HepG2 (cell line): Measurements from ENCODE around the gene SYTL5. TPM values are rescaled to one million over a fixed set of nuclear protein-coding genes. Genes with fewer than 3 reads are reported as not detected.

Experiments used
- KAT8 ChIP-seq: IDR thresholded peaks from 2 replicates; pipeline ENCODE4 v1.6.1; 2016; ENCODE audit warnings: missing genetic modification reagents, missing compliant biosample characterization
- MLLT10 ChIP-seq: sonication (generic); formaldehyde crosslinking; IDR thresholded peaks from 2 replicates; pipeline ENCODE4 v1.4.0; 2020; ENCODE audit warnings: missing genetic modification reagents
- MTA1 ChIP-seq: sonication (generic); formaldehyde crosslinking; IDR thresholded peaks from 2 replicates; pipeline ENCODE4 v1.4.0; 2020; ENCODE audit warnings: missing genetic modification reagents, mild to moderate bottlenecking, borderline replicate concordance
- PITX1 ChIP-seq: sonication (generic); formaldehyde crosslinking; IDR thresholded peaks from 2 replicates; pipeline ENCODE4 v1.5.1; 2020; ENCODE audit warnings: mild to moderate bottlenecking, missing genetic modification reagents
- RBAK ChIP-seq: sonication (generic); formaldehyde crosslinking; IDR thresholded peaks from 2 replicates; pipeline ENCODE4 v1.5.1; 2020; ENCODE audit warnings: mild to moderate bottlenecking, missing genetic modification reagents
- SIX1 ChIP-seq: sonication (generic); formaldehyde crosslinking; IDR thresholded peaks from 2 replicates; pipeline ENCODE4 v1.4.0; 2020; ENCODE audit warnings: missing genetic modification reagents, borderline replicate concordance
- SMYD3 ChIP-seq: sonication (generic); formaldehyde crosslinking; IDR thresholded peaks from 2 replicates; pipeline ENCODE4 v1.8.1; 2023; ENCODE audit warnings: mild to moderate bottlenecking, missing genetic modification reagents
- SP140L ChIP-seq: sonication (generic); formaldehyde crosslinking; IDR thresholded peaks from 2 replicates; pipeline ENCODE4 v1.4.0; 2020; ENCODE audit warnings: missing genetic modification reagents, borderline replicate concordance
- SRSF1 ChIP-seq: fragments of 200-400 bp; formaldehyde crosslinking; optimal IDR thresholded peaks from 2 replicates; pipeline ENCODE3; 2017; ENCODE audit warnings: mild to moderate bottlenecking, low read depth, low read length, moderate library complexity
- U2AF2 ChIP-seq: fragments of 200-400 bp; formaldehyde crosslinking; IDR thresholded peaks from 2 replicates; pipeline ENCODE4 v1.6.1; 2017; ENCODE audit warnings: low read depth, mild to moderate bottlenecking, low read length
- WIZ ChIP-seq: sonication (generic); formaldehyde crosslinking; IDR thresholded peaks from 2 replicates; pipeline ENCODE4 v1.5.1; 2020; ENCODE audit warnings: mild to moderate bottlenecking, missing genetic modification reagents
- ZFP82 ChIP-seq: sonication (generic); formaldehyde crosslinking; IDR thresholded peaks from 2 replicates; pipeline ENCODE4 v1.5.1; 2020; ENCODE audit warnings: mild to moderate bottlenecking, missing genetic modification reagents, borderline replicate concordance
- ZHX1 ChIP-seq: sonication (generic); formaldehyde crosslinking; IDR thresholded peaks from 2 replicates; pipeline ENCODE4 v1.8.1; 2022; ENCODE audit warnings: low read depth, mild to moderate bottlenecking, missing genetic modification reagents
- ZNF552 ChIP-seq: sonication (generic); formaldehyde crosslinking; IDR thresholded peaks from 2 replicates; pipeline ENCODE4 v1.9.0; 2022; ENCODE audit warnings: missing genetic modification reagents, mild to moderate bottlenecking, borderline replicate concordance
- polyA plus RNA-seq, 8 experiments: library from polyadenylated mRNA; depleted of rRNA in 3 of 8; stranded (reverse) in 7 of 8; unstranded in 1 of 8; fragments of >200 nt; fragmentation: Illumina TruSeq in 4 of 8; extraction: Trizol in 4 of 8; gene quantifications; 2 replicates each; pipeline versions ENCODE4 v1.2.1 to v1.2.3, GENCODE V29; 2011 to 2016; ENCODE audit warnings: low read depth in 4 of 8, missing spikeins in 1 of 8, mixed read lengths in 1 of 8; ENCODE audit not compliant: insufficient read depth in 1 of 8
- total RNA-seq, 5 experiments: library from RNA; depleted of rRNA; stranded (reverse); fragments of >200 nt; fragmentation: Illumina TruSeq; extraction: Trizol; gene quantifications; 2 replicates each; pipeline ENCODE4 v1.2.3, GENCODE V29; 2016; ENCODE audit warnings: low read depth in 1 of 5
- TF ChIP-seq, protein P1 (sequence below): sonication (generic); formaldehyde crosslinking; IDR thresholded peaks from 2 replicates; pipeline ENCODE4 v1.8.1; 2023; ENCODE audit warnings: missing genetic modification reagents, mild to moderate bottlenecking, borderline replicate concordance
- TF ChIP-seq, protein P2 (sequence below): fragments of 450-650 bp; IDR thresholded peaks from 2 replicates; pipeline ENCODE4 v1.6.1; 2017

The SYTL5 gene
- total and polyA plus RNA-seq, 2 of the 13 experiments (the other 11 are each of a cell fraction or from before 2014, with no cell fraction given): not detected

DNA sequence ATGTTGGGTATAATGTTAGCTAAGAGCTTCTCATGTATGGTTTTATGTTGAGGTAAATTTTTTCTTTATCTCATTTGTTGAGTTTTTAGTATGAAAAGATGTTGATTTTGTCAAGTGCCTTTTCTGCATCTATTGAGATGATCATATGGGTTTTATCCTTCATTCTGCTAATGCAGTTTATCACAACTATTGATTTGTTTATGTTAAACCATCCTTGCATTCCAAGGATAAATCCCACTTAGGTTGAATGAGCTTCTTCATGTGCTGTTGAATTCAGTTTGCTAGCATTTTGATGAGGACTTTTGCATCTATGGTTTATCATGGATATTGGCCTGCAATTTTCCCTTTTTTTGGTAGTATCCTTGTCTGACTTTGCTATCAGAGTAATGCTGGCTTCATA, 93.3 kb downstream of the SYTL5 start (continued):
- no peak for TF ChIP-seq MTA1
- no peak for TF ChIP-seq MLLT10 (CRISPR knock-in tag)
- TF ChIP-seq ZHX1: no peak
- TF ChIP-seq PITX1 (CRISPR knock-in tag): no peak
- TF ChIP-seq SRSF1: no peak
- no peak for TF ChIP-seq SIX1 (CRISPR knock-in tag)
- no peak for TF ChIP-seq SMYD3 (CRISPR knock-in tag)
- no peak for TF ChIP-seq WIZ (CRISPR knock-in tag)
- no peak for TF ChIP-seq ZNF552 (CRISPR knock-in tag)
- TF ChIP-seq, protein P1, sequence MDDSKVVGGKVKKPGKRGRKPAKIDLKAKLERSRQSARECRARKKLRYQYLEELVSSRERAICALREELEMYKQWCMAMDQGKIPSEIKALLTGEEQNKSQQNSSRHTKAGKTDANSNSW (CRISPR knock-in tag): no peak
- no peak for TF ChIP-seq ZFP82
- no peak for TF ChIP-seq RBAK (CRISPR knock-in tag)
- no peak for TF ChIP-seq SP140L (CRISPR knock-in tag)
- no peak for TF ChIP-seq U2AF2
- TF ChIP-seq KAT8 (CRISPR knock-in tag): no peak
- TF ChIP-seq, protein P2, sequence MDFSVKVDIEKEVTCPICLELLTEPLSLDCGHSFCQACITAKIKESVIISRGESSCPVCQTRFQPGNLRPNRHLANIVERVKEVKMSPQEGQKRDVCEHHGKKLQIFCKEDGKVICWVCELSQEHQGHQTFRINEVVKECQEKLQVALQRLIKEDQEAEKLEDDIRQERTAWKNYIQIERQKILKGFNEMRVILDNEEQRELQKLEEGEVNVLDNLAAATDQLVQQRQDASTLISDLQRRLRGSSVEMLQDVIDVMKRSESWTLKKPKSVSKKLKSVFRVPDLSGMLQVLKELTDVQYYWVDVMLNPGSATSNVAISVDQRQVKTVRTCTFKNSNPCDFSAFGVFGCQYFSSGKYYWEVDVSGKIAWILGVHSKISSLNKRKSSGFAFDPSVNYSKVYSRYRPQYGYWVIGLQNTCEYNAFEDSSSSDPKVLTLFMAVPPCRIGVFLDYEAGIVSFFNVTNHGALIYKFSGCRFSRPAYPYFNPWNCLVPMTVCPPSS: no peak
